ENCODE measurements around the gene TMEM97.
A peak's percentile ranks its signal among the peaks of the same experiment; 100 is the strongest.
"Not testable (repeated sequence)": the region's sequence is repeated elsewhere in the genome, so short reads cannot be mapped to it uniquely, and the experiment has no call there.

Gene TMEM97

DNA sequence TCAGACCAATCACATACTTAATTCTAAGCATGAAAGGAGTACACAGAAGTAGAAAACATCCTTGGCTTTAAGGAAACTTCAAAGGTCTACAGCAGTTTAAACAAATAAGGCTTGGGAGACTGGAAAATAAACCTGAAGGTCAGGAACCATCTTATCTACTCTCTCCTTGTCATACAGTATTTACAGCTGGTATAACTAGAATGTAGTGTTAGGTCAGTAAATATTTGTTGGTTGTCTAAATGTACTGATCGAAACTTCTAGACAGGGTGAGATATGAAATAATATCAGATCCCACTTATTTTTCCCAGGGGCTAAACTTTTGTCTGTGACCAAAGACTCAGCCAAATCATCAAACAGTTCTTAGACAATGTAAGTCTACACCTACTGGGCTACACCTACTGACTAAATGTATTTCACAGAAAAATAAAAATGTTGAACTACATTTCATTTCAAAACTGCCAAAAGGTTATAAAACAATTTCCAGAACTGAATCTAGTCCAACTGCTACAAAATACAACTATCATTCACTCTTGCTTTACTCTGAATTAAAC lies 27.1 kb upstream of the TMEM97 start:
- no peak for DNase-seq (ENCODE audit: low spot score in 2 of 2)
- H3K4me1 Mint-ChIP-seq: no peaks in the 10 kb centered on the region
- peaks cover 27% of the 10 kb centered on the region for H3K27me3 Mint-ChIP-seq
- no peaks in the 10 kb centered on the region for H3K9me3 Mint-ChIP-seq
- no peak overlapping the region for H3K4me3 Mint-ChIP-seq
- H3K36me3 Mint-ChIP-seq (ENCODE audit: insufficient read depth): no peaks in the 10 kb centered on the region
- ATAC-seq (replicated peaks; ENCODE audit: extremely low read depth, poor library complexity, severe bottlenecking): no peak
- no peak overlapping the region for H3K27ac Mint-ChIP-seq (ENCODE audit: low read depth)

DNA sequence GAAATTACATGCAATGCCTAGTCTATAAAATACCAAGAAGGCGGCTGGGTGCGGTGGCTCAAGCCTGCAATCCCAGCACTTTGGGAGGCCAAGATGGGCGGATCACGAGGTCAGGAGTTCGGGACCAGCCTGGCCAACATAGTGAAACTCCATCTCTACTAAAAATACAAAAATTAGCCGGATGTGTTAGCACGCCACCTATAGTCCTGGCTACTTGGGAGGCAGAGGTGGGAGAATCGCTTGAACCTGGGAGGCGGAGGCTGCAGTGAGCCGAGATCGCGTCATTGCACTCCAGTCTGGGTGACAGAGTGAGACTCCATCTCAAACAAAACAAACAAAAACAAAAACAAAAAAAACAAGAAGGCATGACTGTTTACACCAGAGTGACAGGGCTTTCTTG lies 26.1 kb upstream of the TMEM97 start:
- not testable (repeated sequence) for H3K36me3 Mint-ChIP-seq (ENCODE audit: insufficient read depth)

DNA sequence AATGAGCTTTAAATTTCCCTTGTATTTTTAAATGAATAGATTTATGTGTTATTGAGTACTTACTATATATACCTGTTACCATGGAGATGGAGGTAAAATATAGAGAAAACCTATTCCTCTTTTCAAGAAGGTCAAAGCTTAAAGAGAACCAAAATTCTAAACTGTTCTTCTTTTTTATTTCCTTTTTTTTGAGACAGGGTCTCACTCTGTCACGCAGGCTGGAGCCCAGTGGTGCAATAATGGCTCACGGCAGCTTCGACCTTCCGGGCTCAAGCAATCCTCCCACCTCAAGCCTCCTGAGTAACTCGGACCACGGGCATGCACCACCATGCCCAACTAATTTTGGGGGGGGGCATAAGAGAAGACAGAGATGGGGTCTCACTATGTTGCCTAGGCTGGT lies 25.0 kb upstream of the TMEM97 start:
- H3K9me3 Mint-ChIP-seq: no peaks in the 10 kb centered on the region
- no peak for DNase-seq (ENCODE audit: low spot score in 2 of 2)
- no peak for ATAC-seq (replicated peaks; ENCODE audit: extremely low read depth, poor library complexity, severe bottlenecking)
- H3K36me3 Mint-ChIP-seq (ENCODE audit: insufficient read depth): no peaks in the 10 kb centered on the region
- H3K27me3 Mint-ChIP-seq: peaks cover 27% of the 10 kb centered on the region
- H3K27ac Mint-ChIP-seq (ENCODE audit: low read depth): no peak overlapping the region
- no peak overlapping the region for H3K4me3 Mint-ChIP-seq
- no peaks in the 10 kb centered on the region for H3K4me1 Mint-ChIP-seq

More for the DNA sequence above, 26.1 kb upstream of the TMEM97 start:
- H3K27ac Mint-ChIP-seq (ENCODE audit: low read depth); H3K9me3 Mint-ChIP-seq; H3K4me1 Mint-ChIP-seq; H3K4me3 Mint-ChIP-seq; ATAC-seq (replicated peaks; ENCODE audit: extremely low read depth, poor library complexity, severe bottlenecking); DNase-seq (ENCODE audit: low spot score in 2 of 2): not testable (repeated sequence)
- H3K27me3 Mint-ChIP-seq: peaks cover 27% of the 10 kb centered on the region

DNA sequence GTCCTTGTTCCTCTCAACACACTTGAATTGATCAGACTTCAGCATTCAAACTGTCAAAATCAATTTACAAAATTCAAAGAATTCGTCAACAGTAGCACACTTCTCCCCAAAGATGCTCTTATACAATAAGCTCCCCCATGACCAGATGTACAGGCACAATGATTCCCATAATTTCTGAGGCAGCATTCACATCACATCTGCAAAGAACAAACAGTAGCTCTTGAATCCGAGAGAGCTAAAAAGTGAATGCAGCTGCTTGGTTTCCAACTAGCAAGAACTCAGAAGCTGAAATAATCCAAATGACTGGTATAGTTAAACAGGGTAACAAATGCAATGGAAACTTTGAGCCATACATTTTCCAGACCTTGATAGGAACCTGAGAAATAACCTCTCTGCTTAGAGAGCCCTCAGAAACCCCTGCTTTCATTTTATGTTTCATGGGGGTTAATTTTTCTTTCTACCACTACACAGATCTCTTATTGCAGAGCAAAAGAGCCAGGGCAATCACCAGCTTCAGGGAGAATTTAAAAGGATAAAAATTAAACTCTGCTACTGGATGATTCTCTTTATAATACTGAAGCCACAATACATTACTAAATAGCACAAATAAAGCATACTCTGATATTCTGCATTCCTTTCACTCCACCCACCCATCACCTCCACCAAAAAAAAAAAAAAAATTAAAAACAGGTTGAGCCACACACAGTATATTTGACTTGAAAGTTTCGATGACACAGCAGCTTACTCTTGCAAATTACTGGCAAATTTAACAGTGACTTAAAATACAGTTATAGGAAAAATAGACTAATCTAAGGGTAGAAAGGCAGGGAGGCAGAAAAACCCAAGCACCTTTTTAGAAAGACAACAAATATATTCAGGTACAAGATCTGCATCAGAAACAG lies 23.1 kb upstream of the TMEM97 start:
- no peak for DNase-seq (ENCODE audit: low spot score in 2 of 2)
- no peak overlapping the region for H3K27ac Mint-ChIP-seq (ENCODE audit: low read depth)
- no peak overlapping the region for H3K4me3 Mint-ChIP-seq
- ATAC-seq (replicated peaks; ENCODE audit: extremely low read depth, poor library complexity, severe bottlenecking): no peak
- H3K36me3 Mint-ChIP-seq (ENCODE audit: insufficient read depth): no peaks in the 10 kb centered on the region
- no peaks in the 10 kb centered on the region for H3K9me3 Mint-ChIP-seq
- H3K27me3 Mint-ChIP-seq: peaks cover 27% of the 10 kb centered on the region
- no peaks in the 10 kb centered on the region for H3K4me1 Mint-ChIP-seq

DNA sequence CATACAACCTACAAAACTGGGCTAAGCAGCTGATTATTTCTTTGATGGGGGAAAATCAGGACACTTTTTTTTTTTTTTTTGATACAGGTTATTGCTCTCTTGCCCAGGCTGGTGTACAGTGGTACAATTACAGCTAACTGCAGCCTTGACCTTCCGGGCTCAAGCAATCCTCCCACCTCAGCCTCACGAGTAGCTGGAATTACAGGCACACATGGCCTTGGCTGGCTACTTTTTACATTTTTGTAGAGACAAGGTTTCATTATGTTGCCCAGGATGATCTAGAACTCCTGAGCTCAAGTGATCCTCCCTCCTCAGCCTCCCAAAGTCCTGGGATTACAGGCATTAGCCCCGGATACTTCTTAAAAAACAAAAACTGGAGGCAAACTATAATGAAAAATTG lies 20.6 kb upstream of the TMEM97 start:
- no peak overlapping the region for H3K27ac Mint-ChIP-seq (ENCODE audit: low read depth)
- H3K4me3 Mint-ChIP-seq: no peak overlapping the region
- peaks cover 12% of the 10 kb centered on the region for H3K27me3 Mint-ChIP-seq
- H3K9me3 Mint-ChIP-seq: no peaks in the 10 kb centered on the region
- no peaks in the 10 kb centered on the region for H3K36me3 Mint-ChIP-seq (ENCODE audit: insufficient read depth)
- no peak for DNase-seq (ENCODE audit: low spot score in 2 of 2)
- ATAC-seq (replicated peaks; ENCODE audit: extremely low read depth, poor library complexity, severe bottlenecking): no peak
- no peaks in the 10 kb centered on the region for H3K4me1 Mint-ChIP-seq

DNA sequence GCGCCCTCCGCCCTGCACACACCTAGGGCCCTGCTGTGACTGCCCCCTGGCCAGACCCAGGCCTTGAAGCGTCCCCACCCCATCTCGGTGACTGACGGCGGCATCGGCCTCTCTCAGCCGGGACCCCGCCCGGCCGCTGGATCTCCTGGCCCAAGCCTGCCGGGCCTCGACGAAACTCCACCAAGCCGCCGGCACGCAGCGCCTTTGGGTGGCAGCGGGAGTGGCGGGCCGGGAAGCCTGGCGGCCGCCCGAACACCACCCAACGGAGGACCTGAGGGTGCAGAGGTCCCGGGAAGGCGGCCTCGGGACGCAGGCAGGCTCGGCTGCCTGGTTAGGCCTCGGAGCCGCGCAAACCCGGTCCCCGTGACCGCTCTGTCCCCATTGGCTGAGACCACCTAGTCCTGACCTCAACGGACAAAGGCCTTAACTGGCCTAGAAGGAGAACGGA lies 12.0 kb upstream of the TMEM97 start:
- no peak overlapping the region for H3K27ac Mint-ChIP-seq (ENCODE audit: low read depth)
- H3K27me3 Mint-ChIP-seq: no peaks in the 10 kb centered on the region
- no peak for DNase-seq (ENCODE audit: low spot score in 2 of 2)
- no peak for ATAC-seq (replicated peaks; ENCODE audit: extremely low read depth, poor library complexity, severe bottlenecking)
- no peaks in the 10 kb centered on the region for H3K36me3 Mint-ChIP-seq (ENCODE audit: insufficient read depth)
- H3K9me3 Mint-ChIP-seq: no peaks in the 10 kb centered on the region
- no peak overlapping the region for H3K4me3 Mint-ChIP-seq
- no peaks in the 10 kb centered on the region for H3K4me1 Mint-ChIP-seq

DNA sequence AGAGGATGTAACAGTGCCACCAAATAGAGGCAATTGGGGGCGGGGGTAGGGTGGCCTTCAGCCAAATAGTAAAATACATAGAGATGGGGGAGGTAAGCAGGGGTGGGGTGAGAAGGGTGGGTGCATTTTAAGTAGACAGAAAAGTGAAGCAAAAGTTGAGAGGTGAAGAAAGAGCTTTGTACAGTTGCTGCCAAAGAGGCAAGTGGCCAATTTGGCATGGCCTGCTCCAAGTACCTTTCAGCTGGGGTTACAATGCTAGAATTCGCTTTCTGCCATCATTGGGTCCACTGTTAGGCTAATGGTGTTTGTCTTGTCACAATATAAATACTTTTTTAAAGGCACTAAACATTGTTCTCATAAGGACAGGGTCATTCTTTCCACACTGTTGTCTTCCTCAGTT lies 5.2 kb upstream of the TMEM97 start:
- H3K4me1 Mint-ChIP-seq: peaks cover 8% of the 10 kb centered on the region
- H3K9me3 Mint-ChIP-seq: no peaks in the 10 kb centered on the region
- H3K36me3 Mint-ChIP-seq (ENCODE audit: insufficient read depth): peaks cover 1% of the 10 kb centered on the region
- no peak overlapping the region for H3K27ac Mint-ChIP-seq (ENCODE audit: low read depth)
- DNase-seq (ENCODE audit: low spot score in 2 of 2): no peak
- no peak overlapping the region for H3K4me3 Mint-ChIP-seq
- H3K27me3 Mint-ChIP-seq: no peaks in the 10 kb centered on the region
- ATAC-seq (replicated peaks; ENCODE audit: extremely low read depth, poor library complexity, severe bottlenecking): no peak

DNA sequence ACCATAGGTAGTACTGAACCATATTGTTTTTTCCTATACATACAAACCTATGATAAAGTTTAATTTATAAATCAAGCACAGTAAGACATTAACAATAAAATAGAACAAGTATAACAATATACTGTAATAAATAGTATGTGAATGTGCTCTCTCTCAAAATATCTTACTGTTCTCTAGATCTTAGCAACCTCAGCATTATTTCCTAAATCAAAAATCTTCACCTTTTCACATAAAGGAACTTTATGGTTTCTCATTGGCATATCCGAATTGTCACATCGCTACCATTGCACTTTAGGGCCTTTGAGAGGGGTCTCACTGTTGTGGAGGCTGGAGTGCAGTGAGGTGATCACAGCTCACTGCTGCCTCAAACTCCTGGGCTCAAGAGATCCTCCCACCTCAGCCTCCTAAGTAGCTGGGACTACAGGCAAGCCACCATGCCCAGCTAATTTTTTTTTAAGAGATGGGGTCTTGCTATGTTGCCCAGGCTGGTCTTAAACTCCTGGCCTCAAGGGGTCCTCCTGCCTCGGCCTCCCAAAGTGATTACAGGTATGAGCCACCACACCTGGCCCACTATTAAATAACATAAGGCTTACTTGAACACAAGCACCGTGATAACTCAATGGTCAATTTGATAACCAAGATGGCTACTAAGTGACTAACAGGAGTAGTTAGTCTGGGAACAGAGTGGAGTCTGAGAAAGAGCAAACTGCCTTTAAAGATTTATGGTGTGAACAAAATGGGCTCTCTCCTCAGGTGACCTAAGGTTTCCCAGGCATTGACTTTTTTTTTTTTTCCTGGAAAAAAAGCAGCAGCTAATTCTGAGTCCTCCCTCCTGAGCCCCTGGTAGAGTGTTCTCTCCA lies 2.9 kb upstream of the TMEM97 start:
- peaks cover 29% of the 10 kb centered on the region for H3K4me1 Mint-ChIP-seq
- DNase-seq (ENCODE audit: low spot score in 2 of 2) (no peak), ATAC-seq (replicated peaks; ENCODE audit: extremely low read depth, poor library complexity, severe bottlenecking) (no peak)
- no peaks in the 10 kb centered on the region for H3K27me3 Mint-ChIP-seq
- H3K36me3 Mint-ChIP-seq (ENCODE audit: insufficient read depth): peaks cover 6% of the 10 kb centered on the region
- no peak overlapping the region for H3K27ac Mint-ChIP-seq (ENCODE audit: low read depth)
- H3K4me3 Mint-ChIP-seq: no peak overlapping the region
- H3K9me3 Mint-ChIP-seq: no peaks in the 10 kb centered on the region

DNA sequence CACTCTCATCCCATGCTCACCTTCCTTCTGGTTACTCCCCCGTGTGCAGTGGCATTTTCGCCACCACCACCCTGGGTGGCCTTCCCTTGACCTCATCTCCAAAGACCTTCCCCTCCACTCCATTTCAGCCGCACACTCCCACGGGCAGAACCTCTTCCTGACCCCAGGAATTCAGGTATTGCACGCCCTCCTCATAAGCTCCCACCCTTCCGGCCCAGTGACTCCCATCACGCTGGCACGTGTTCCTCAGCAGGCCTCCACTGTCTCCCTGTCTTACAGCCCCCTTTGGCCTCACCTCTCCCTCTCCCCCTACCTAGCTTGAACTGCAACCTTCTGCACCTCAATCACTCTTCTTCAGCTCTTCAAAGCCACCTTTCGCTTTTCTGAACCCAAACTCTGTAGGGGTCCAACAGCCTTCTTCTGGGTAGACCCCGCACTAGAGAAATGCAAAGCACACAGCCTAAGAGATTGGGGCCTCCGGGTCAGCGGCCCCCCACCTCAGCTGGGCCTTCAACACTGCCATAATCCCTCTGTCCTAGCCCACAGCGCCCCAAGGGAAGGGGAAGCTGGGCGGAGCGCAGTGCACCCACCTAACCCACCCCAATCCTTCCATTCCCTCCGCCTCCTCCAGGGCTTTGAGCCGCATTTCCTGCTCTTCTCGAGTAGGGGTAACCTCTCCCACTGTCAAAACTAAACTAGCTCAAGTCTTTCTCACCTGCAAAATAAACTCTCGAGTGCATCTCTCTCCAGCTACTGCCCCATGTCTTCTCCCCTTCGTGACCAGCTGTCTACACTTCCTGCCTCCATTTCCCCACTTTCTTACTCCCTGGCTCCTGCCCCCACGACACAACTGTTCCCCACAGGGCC lies 1.7 kb upstream of the TMEM97 start:
- Mint-ChIP-seq H3K27ac (ENCODE audit: low read depth) (no peak overlapping the region), H3K4me1 (peaks cover 29% of the 10 kb centered on the region)
- no peak for ATAC-seq (replicated peaks; ENCODE audit: extremely low read depth, poor library complexity, severe bottlenecking)

DNA sequence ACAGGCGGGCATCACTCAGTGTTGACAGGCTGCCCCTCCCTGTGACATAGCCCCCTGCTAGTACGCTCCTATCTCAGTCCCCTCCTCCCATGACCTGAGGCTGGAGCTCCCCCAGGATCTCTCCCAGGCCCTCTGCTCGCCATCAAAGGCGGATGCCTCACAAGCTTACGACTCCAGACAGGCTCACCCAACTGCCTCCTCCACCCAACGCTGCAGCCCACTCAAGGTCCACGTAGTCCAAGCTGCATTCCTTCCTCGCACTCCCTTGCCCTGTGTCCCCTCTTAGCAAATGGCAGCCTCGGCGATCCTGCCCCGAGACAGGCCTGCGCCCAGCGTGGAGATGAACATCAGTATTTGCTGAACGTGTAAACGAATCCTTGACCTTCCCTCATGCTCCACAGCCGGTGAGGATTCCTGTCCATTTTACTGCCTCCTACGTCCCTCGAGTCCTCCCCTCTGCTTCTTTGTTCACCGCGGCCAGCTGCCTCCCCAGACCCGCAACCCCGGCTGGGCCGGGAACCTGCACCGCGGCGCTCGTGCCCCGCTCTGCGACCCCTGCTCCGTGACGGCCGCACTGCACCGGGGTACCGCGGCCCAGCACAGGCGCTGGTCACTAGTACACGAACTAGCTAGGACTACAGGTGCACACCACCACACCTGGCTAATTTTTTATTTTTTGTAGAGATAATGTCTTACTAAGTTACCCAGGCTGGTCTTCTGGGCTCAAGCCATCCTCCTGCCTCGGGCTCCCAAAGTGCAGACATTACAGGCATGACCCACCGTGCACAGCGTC lies 838 bp upstream of the TMEM97 start:
- no peaks in the 10 kb centered on the region for H3K27me3 Mint-ChIP-seq
- H3K4me3 Mint-ChIP-seq: peak overlapping the region; percentile 90
- peaks cover 29% of the 10 kb centered on the region for H3K4me1 Mint-ChIP-seq
- ATAC-seq (replicated peaks; ENCODE audit: extremely low read depth, poor library complexity, severe bottlenecking) (peak; percentile 8), DNase-seq (ENCODE audit: low spot score in 2 of 2) (no peak)
- H3K36me3 Mint-ChIP-seq (ENCODE audit: insufficient read depth): peaks cover 6% of the 10 kb centered on the region
- H3K27ac Mint-ChIP-seq (ENCODE audit: low read depth): peak overlapping the region; percentile 50
- H3K9me3 Mint-ChIP-seq: no peaks in the 10 kb centered on the region

More for the DNA sequence above, 1.7 kb upstream of the TMEM97 start:
- Mint-ChIP-seq H3K27me3 (no peaks in the 10 kb centered on the region), H3K36me3 (ENCODE audit: insufficient read depth) (peaks cover 6% of the 10 kb centered on the region), H3K9me3 (no peaks in the 10 kb centered on the region), H3K4me3 (peak overlapping the region; percentile 90)
- DNase-seq (ENCODE audit: low spot score in 2 of 2): no peak

DNA sequence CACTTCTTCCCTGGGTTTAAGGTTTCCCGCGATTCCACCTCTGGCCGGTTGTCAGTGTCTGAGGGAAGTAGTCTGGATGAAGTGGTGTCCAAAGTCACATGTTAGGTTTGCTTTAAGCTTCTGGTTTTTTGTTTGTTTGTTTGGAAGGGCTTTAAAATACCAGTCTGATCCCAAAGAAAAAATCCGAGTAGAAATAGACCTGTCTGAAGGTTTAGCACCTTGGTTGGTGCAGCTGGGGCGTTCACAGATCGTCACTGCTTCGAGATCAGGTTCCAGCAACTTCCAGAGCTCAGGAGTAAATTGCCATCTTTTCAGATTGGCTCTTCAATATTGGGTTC lies 567 bp downstream of the TMEM97 start:
- ATAC-seq (replicated peaks; ENCODE audit: extremely low read depth, poor library complexity, severe bottlenecking): no peak
- Mint-ChIP-seq H3K27me3 (no peaks in the 10 kb centered on the region), H3K4me3 (peak overlapping the region; percentile 90), H3K36me3 (ENCODE audit: insufficient read depth) (peaks cover 6% of the 10 kb centered on the region), H3K27ac (ENCODE audit: low read depth) (peak overlapping the region; percentile 50), H3K4me1 (peaks cover 29% of the 10 kb centered on the region), H3K9me3 (no peaks in the 10 kb centered on the region)
- no peak for DNase-seq (ENCODE audit: low spot score in 2 of 2)

All from central memory CD8-positive, alpha-beta T cell (primary cell).